ENCODE measurements around the gene NXPE3.
"Not testable (repeated sequence)": the region's sequence is repeated elsewhere in the genome, so short reads cannot be mapped to it uniquely, and the experiment has no call there.

Gene NXPE3

DNA sequence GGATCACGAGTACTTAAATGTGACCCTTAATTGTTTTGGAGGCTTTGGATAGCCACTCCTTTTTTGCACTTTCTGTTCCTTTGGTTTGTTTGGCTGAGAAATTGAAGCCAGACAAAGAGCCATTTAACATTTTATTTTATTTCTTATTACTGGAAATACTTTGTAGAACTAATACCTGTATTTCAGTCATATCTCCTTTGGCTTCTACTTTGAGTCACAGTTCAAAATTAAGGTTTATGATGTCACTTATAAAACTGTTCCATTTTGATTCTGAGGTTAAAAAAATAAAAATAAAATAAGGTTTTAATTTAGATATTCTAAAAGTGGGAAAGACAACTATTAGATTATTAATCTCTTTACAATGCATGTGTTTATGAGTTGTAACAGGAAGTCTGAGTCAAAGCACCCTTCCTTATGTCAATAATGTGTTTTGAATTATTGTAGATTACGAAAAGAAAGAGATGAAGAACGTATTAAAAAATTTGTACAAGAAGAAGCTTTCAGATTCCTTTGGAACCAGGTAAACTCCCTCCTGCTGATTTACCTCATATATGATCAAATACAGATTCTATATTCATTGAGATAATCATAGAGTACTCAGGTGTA, 16.9 kb upstream of the NXPE3 start:
- Histone ChIP-seq H3K4me1 (ENCODE audit: control insufficient read depth, insufficient read depth, low read length, unreplicated experiment) (peaks cover 10% of the 10 kb centered on the region), H3K27ac (ENCODE audit: low read depth, low read length) (no peak overlapping the region), H3K27me3 (ENCODE audit: insufficient read depth, low read length) (no peaks in the 10 kb centered on the region), H2AFZ (ENCODE audit: low read length, unreplicated experiment) (no peak overlapping the region), H3K4me3 (ENCODE audit: low read depth, low read length) (no peak overlapping the region), H3K79me2 (ENCODE audit: control insufficient read depth, insufficient read depth, low read length, unreplicated experiment) (no peaks in the 10 kb centered on the region), H3K36me3 (ENCODE audit: insufficient read depth, low read length) (peaks cover 34% of the 10 kb centered on the region)

DNA sequence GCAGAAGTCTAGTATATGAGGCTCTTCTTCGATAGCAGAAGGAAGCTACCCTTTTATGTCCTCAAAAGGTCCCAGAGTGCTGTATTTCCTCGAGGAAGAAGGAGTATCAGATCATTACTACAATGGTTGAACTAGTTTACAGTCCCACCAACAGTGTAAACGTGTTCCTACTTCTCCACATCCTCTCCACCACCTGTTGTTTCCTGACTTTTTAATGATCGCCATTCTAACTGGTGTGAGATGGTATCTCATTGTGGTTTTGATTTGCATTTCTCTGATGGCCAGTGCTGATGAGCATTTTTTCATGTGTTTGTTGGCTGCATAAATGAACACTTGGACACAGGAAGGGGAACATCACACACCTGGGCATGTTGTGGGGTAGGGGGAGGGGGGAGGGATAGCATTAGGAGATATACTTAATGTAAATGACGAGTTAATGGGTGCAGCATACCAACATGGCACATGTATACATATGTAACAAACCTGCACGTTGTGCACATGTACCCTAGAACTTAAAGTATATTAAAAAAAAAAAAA, 1.2 kb upstream of the NXPE3 start:
- not testable (repeated sequence) for H3K4me3 ChIP-seq (ENCODE audit: low read depth, low read length); H3K36me3 ChIP-seq (ENCODE audit: insufficient read depth, low read length); H3K27me3 ChIP-seq (ENCODE audit: insufficient read depth, low read length); H3K27ac ChIP-seq (ENCODE audit: low read depth, low read length); H2AFZ ChIP-seq (ENCODE audit: low read length, unreplicated experiment)
- Histone ChIP-seq H3K79me2 (ENCODE audit: control insufficient read depth, insufficient read depth, low read length, unreplicated experiment) (peaks cover 30% of the 10 kb centered on the region), H3K4me1 (ENCODE audit: control insufficient read depth, insufficient read depth, low read length, unreplicated experiment) (peaks cover 11% of the 10 kb centered on the region)

DNA sequence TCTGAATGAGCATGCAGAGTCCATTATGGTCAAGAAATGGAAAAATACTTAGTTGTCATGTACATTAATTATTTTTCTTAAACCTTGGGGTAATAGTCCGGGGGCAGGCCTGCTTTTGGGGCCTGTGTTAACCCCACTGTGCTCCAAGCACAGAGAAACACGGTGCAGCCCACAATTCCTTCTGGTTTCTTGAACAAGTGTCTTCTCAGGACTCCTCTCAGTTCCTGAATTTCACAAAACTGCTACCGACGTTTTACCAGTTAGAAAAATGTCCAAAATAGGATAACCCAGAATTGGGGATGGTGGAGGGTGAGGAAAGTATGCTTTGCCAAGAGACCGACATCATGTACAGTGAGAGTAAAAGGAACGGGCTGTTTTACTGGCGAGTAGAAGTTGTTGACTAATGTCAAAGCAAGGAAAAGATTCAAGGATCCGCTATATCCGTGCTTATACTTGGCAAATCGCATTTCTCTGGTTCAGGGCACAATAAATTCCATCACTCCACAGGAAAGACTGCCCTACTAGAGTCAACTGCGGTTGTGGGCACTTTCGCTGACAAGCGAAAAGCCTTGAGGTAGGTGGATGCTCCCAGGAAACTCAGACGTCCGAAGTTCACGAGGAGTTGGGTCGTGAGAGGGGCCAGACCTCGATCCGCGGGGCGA, 495 bp upstream of the NXPE3 start:
- peaks cover 35% of the 10 kb centered on the region for H3K79me2 ChIP-seq (ENCODE audit: control insufficient read depth, insufficient read depth, low read length, unreplicated experiment)
- H2AFZ ChIP-seq (ENCODE audit: low read length, unreplicated experiment) = peak overlapping the region; percentile 81
- peak overlapping the region; percentile 89 for H3K4me3 ChIP-seq (ENCODE audit: low read depth, low read length)
- H3K4me1 ChIP-seq (ENCODE audit: control insufficient read depth, insufficient read depth, low read length, unreplicated experiment) = peaks cover 11% of the 10 kb centered on the region
- no peaks in the 10 kb centered on the region for H3K27me3 ChIP-seq (ENCODE audit: insufficient read depth, low read length)
- H3K36me3 ChIP-seq (ENCODE audit: insufficient read depth, low read length) = peaks cover 6% of the 10 kb centered on the region; the same call in 1 of the 2 replicates
- H3K27ac ChIP-seq (ENCODE audit: low read depth, low read length) = no peak overlapping the region

DNA sequence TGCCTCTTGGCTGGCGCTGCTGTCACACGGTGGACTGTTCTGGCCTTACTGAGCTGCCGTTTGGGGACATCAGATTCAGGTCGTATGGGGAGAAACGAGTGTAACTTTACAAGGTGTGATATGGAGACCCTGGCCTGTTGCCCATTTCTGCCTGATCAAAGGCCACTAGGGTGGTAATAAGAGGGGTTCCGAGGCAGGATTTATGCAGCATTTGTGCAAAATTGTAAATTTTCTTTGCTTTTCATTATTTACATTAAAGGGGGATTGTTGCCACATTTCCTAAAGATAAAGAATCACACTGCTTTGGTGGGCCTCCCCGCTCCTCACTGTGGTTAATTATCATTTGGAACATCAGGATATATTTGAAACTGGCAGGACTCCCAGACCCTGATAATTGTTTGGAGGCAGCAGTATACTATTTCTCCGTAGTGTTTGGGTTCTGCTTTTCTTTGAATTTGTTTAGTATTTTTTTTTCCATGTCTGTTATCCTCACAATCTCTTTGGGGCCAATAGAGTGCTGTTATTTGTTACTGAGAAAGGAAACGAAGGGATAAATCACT, 891 bp downstream of the NXPE3 start:
- H3K27me3 ChIP-seq (ENCODE audit: insufficient read depth, low read length) = no peaks in the 10 kb centered on the region
- peak overlapping the region; percentile 81 for H2AFZ ChIP-seq (ENCODE audit: low read length, unreplicated experiment)
- H3K27ac ChIP-seq (ENCODE audit: low read depth, low read length) = peak overlapping the region; percentile 70
- H3K4me3 ChIP-seq (ENCODE audit: low read depth, low read length) = peak overlapping the region; percentile 89
- H3K79me2 ChIP-seq (ENCODE audit: control insufficient read depth, insufficient read depth, low read length, unreplicated experiment) = peaks cover 46% of the 10 kb centered on the region
- peaks cover 18% of the 10 kb centered on the region; the same call in 1 of the 2 replicates for H3K36me3 ChIP-seq (ENCODE audit: insufficient read depth, low read length)
- peaks cover 11% of the 10 kb centered on the region for H3K4me1 ChIP-seq (ENCODE audit: control insufficient read depth, insufficient read depth, low read length, unreplicated experiment)

DNA sequence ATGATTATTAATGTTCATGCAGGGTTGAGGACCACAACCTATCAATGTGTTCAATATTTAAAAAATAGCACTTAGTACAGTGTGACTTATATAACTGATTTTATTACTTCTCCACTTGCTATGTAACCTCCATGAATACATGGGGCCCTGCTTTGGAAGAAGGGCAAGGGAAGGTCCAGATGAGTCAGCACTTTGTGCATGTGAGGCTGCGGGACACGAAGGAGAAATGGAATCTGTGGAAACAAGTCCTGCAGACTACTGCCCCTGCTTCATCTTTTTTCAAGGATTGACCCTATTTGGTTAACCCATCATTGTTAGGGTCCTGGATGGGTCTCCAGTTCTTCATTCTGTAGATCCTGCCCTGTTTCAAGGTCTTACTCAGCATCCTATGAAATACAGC, 1.6 kb downstream of the NXPE3 start:
- H3K79me2 ChIP-seq (ENCODE audit: control insufficient read depth, insufficient read depth, low read length, unreplicated experiment) = peaks cover 51% of the 10 kb centered on the region
- H3K36me3 ChIP-seq (ENCODE audit: insufficient read depth, low read length) = peaks cover 26% of the 10 kb centered on the region
- peaks cover 11% of the 10 kb centered on the region for H3K4me1 ChIP-seq (ENCODE audit: control insufficient read depth, insufficient read depth, low read length, unreplicated experiment)
- H3K27me3 ChIP-seq (ENCODE audit: insufficient read depth, low read length) = no peaks in the 10 kb centered on the region
- peak overlapping the region; percentile 70 for H3K27ac ChIP-seq (ENCODE audit: low read depth, low read length)
- peak overlapping the region; percentile 89 for H3K4me3 ChIP-seq (ENCODE audit: low read depth, low read length)
- no peak overlapping the region for H2AFZ ChIP-seq (ENCODE audit: low read length, unreplicated experiment)

DNA sequence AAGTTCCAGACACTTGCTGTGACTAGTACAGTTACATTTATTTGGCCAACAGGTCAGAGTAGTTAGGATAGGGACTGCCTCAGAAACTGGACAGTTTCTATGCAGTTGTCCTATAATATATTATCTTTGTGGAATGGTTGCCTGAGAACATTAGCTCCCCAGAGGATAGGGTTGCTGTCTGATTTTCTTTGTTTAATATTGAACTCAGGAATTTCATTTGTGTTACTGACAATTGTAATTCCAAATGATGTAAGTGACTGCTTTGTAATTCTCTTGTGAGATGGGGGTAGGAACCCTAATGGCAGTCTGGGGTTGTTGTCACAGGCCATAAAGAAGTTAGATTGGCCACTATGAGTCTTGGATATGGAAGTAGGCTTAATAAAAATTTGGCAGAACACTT, 2.2 kb downstream of the NXPE3 start:
- peak overlapping the region; percentile 70 for H3K27ac ChIP-seq (ENCODE audit: low read depth, low read length)
- H3K27me3 ChIP-seq (ENCODE audit: insufficient read depth, low read length) = no peaks in the 10 kb centered on the region
- peaks cover 51% of the 10 kb centered on the region for H3K79me2 ChIP-seq (ENCODE audit: control insufficient read depth, insufficient read depth, low read length, unreplicated experiment)
- H3K4me1 ChIP-seq (ENCODE audit: control insufficient read depth, insufficient read depth, low read length, unreplicated experiment) = peaks cover 11% of the 10 kb centered on the region
- peaks cover 29% of the 10 kb centered on the region for H3K36me3 ChIP-seq (ENCODE audit: insufficient read depth, low read length)
- peak overlapping the region; percentile 89 for H3K4me3 ChIP-seq (ENCODE audit: low read depth, low read length)
- no peak overlapping the region for H2AFZ ChIP-seq (ENCODE audit: low read length, unreplicated experiment)

DNA sequence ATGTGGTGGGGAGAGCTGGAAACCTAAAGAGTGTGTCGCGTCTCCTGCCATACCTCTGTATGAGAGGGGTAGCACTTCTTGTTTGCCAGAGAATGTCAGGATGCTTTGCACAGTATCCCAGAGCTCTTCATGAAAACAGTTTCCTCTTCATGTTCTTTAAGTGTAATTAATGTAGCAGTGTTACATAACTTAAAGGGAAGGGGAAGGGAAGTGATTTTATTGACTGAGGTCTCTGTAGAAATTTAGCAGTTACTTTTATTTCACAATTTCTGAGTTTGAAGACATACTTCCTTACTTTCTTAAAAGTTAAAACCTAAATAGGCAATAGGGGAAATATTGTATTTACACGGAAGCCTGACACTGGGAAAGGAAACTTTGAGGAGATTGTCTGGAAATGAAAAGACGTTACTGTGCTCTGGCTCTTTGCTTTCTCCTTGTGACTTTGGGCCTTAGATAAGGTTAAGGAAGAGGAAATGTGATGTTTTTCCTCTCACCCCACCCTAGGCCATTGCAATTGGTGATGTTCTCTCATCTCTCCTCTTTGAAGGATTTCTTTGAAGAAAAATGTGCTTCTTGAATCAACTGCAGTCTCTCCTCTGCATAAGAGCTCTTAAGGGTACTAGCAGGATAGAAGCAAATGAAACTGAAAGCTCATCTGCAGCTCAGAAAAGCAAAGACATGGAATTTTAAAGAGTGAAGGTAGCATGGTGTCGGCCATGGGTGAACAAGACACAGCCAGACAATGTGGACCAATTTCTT, 6.0 kb downstream of the NXPE3 start:
- no peak overlapping the region for H3K4me3 ChIP-seq (ENCODE audit: low read depth, low read length)
- peaks cover 6% of the 10 kb centered on the region for H3K4me1 ChIP-seq (ENCODE audit: control insufficient read depth, insufficient read depth, low read length, unreplicated experiment)
- H2AFZ ChIP-seq (ENCODE audit: low read length, unreplicated experiment) = no peak overlapping the region
- peaks cover 55% of the 10 kb centered on the region for H3K36me3 ChIP-seq (ENCODE audit: insufficient read depth, low read length)
- H3K27ac ChIP-seq (ENCODE audit: low read depth, low read length) = no peak overlapping the region
- no peaks in the 10 kb centered on the region for H3K27me3 ChIP-seq (ENCODE audit: insufficient read depth, low read length)
- H3K79me2 ChIP-seq (ENCODE audit: control insufficient read depth, insufficient read depth, low read length, unreplicated experiment) = peaks cover 49% of the 10 kb centered on the region

DNA sequence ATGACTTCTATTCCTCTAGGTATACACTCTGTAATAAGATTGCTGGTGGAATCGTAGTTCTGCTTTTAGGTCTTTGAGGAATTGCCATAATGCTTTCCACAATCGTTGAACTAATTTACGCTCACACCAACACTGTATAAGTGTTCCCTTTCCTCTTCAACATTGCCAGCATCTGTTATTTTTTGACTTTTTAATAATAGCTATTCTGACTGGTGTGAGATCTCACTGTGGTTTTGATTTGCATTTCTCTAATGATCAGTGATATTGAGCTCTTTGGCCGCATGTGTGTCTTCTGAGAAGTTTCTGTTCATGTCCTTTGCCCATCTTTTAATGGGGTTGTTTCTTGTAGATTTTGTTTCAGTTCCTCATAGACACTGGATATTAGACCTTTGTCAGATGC, 12.8 kb downstream of the NXPE3 start:
- no peak overlapping the region for H2AFZ ChIP-seq (ENCODE audit: low read length, unreplicated experiment)
- H3K36me3 ChIP-seq (ENCODE audit: insufficient read depth, low read length) = peaks cover 79% of the 10 kb centered on the region
- peaks cover 10% of the 10 kb centered on the region for H3K4me1 ChIP-seq (ENCODE audit: control insufficient read depth, insufficient read depth, low read length, unreplicated experiment)
- no peak overlapping the region for H3K4me3 ChIP-seq (ENCODE audit: low read depth, low read length)
- peaks cover 27% of the 10 kb centered on the region for H3K79me2 ChIP-seq (ENCODE audit: control insufficient read depth, insufficient read depth, low read length, unreplicated experiment)
- no peak overlapping the region for H3K27ac ChIP-seq (ENCODE audit: low read depth, low read length)
- no peaks in the 10 kb centered on the region for H3K27me3 ChIP-seq (ENCODE audit: insufficient read depth, low read length)

DNA sequence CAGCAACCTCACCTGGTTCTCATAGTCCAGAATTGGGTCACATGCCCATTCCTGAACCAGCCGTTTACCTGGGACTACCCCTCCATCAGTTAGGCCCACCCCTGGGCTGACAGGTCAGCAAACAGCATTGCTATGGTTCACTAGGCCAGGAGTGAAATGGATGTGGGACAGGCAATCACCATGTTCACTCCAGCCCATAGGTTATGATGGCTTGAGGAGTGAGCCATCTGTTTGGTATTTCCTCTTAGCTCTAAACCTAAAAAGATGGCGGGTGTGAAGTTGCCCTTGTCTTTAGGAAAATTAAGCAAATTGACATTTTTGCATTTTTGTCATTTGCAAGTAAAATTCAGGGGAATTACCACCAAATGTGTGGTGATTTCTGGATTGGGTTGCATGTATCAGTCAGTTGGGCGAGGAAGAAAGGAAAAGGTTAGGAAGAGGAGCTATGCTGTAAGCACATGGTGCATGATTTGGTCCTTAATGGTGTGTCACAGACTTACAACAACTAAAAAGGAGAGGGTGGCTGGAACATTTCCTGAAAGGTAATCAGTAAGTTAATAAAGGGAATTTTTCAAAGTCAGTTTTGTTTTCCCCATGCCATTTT, 17.2 kb downstream of the NXPE3 start:
- H3K4me3 ChIP-seq (ENCODE audit: low read depth, low read length) = no peak overlapping the region
- H2AFZ ChIP-seq (ENCODE audit: low read length, unreplicated experiment) = no peak overlapping the region
- H3K36me3 ChIP-seq (ENCODE audit: insufficient read depth, low read length) = peaks cover 50% of the 10 kb centered on the region
- H3K4me1 ChIP-seq (ENCODE audit: control insufficient read depth, insufficient read depth, low read length, unreplicated experiment) = peaks cover 10% of the 10 kb centered on the region
- H3K79me2 ChIP-seq (ENCODE audit: control insufficient read depth, insufficient read depth, low read length, unreplicated experiment) = peaks cover 18% of the 10 kb centered on the region
- H3K27ac ChIP-seq (ENCODE audit: low read depth, low read length) = no peak overlapping the region
- H3K27me3 ChIP-seq (ENCODE audit: insufficient read depth, low read length) = no peaks in the 10 kb centered on the region

DNA sequence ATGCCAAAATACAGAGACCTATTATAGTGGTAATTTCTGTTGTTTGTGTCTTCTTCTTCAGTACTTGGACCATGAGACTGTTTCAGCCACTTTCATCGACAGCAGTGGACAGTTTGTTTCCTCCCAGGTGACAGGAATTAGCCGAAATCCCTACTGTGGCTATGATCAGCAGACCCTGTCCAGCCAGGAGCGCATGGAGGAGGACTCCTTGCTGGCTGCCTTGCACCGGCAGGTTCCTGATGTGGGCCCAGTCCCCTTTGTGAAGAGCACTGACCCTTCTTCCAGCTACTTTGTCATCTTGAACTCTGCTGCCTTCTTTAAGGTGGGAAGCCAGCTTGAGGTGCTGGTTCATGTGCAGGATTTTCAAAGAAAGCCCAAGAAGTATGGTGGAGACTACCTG, 22.2 kb downstream of the NXPE3 start:
- H3K4me3 ChIP-seq (ENCODE audit: low read depth, low read length) = no peak overlapping the region
- peaks cover 14% of the 10 kb centered on the region for H3K4me1 ChIP-seq (ENCODE audit: control insufficient read depth, insufficient read depth, low read length, unreplicated experiment)
- no peaks in the 10 kb centered on the region for H3K27me3 ChIP-seq (ENCODE audit: insufficient read depth, low read length)
- H3K79me2 ChIP-seq (ENCODE audit: control insufficient read depth, insufficient read depth, low read length, unreplicated experiment) = peaks cover 7% of the 10 kb centered on the region
- H3K36me3 ChIP-seq (ENCODE audit: insufficient read depth, low read length) = peaks cover 26% of the 10 kb centered on the region
- no peak overlapping the region for H3K27ac ChIP-seq (ENCODE audit: low read depth, low read length)
- H2AFZ ChIP-seq (ENCODE audit: low read length, unreplicated experiment) = no peak overlapping the region
